ENCODE results near the gene SOX6. TPM values are rescaled to one million over a fixed set of nuclear protein-coding genes. Genes with fewer than 3 reads are reported as not detected.

The SOX6 gene
- total RNA-seq, 1 experiment from 2014 or later, result 18.4 TPM

DNA sequence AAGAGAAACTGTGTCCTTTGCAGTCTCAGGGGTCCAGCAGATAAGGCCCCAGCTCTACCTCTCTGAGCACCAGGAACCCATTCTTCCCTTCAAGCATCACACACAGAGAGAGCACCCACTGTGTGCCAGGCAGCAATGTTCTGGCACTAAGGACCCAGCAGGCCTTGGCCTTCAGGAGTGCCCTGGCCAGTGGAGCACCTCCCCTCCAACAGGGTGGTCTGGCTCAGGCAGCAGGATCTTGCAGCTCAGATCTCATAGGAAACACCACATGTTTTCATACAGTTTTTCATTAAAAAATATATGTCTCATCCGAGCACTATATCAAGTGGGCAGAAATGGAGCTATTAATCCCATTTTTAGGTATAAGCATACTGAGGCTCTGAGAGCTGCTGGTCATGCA is 410.6 kb downstream of the SOX6 start:
- Mint-ChIP-seq H3K36me3 (ENCODE audit: insufficient read depth, unreplicated experiment) (no peaks in the 10 kb centered on the region), H3K4me3 (ENCODE audit: low read depth, unreplicated experiment) (no peak overlapping the region), H3K27me3 (ENCODE audit: unreplicated experiment) (no peaks in the 10 kb centered on the region), H3K9me3 (ENCODE audit: low read depth, unreplicated experiment) (peaks cover 16% of the 10 kb centered on the region), H3K4me1 (ENCODE audit: low read depth, unreplicated experiment) (peaks cover 36% of the 10 kb centered on the region), H3K27ac (ENCODE audit: unreplicated experiment) (no peak overlapping the region)
- TF ChIP-seq, protein P1, sequence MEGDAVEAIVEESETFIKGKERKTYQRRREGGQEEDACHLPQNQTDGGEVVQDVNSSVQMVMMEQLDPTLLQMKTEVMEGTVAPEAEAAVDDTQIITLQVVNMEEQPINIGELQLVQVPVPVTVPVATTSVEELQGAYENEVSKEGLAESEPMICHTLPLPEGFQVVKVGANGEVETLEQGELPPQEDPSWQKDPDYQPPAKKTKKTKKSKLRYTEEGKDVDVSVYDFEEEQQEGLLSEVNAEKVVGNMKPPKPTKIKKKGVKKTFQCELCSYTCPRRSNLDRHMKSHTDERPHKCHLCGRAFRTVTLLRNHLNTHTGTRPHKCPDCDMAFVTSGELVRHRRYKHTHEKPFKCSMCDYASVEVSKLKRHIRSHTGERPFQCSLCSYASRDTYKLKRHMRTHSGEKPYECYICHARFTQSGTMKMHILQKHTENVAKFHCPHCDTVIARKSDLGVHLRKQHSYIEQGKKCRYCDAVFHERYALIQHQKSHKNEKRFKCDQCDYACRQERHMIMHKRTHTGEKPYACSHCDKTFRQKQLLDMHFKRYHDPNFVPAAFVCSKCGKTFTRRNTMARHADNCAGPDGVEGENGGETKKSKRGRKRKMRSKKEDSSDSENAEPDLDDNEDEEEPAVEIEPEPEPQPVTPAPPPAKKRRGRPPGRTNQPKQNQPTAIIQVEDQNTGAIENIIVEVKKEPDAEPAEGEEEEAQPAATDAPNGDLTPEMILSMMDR (IDR thresholded peaks at IDR 0.05; ENCODE audit: unreplicated experiment), result no peak
- CTCF ChIA-PET, result no interaction called here
- intact Hi-C loops (cut with micrococcal nuclease; ENCODE audit: unreplicated experiment), result no loop called here
- no peak for DNase-seq
- no TSS peak for BruUV-seq (replicated peaks)

DNA sequence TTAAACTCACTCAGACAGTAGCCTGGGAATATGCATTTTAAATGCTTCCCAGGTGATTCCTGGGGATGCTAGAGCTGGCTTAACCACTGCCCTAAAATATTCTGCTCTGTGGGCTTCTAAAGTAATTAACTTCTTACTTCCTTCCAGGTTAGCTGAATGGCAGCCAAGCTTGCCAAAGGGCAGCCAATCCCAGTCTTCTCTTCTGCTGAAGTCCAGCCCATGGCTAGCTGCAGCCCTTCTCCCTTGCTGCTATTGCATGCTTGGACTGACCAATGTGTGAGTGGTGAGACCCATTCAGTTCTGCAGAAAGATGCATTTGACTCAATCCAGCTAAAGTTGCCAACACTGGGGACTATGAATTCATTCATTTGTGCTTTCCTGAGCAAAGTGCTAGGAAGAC is 411.9 kb downstream of the SOX6 start:
- DNase-seq, result no peak
- Mint-ChIP-seq H3K4me3 (ENCODE audit: low read depth, unreplicated experiment) (no peak overlapping the region), H3K27ac (ENCODE audit: unreplicated experiment) (no peak overlapping the region), H3K36me3 (ENCODE audit: insufficient read depth, unreplicated experiment) (no peaks in the 10 kb centered on the region), H3K27me3 (ENCODE audit: unreplicated experiment) (no peaks in the 10 kb centered on the region), H3K9me3 (ENCODE audit: low read depth, unreplicated experiment) (peaks cover 16% of the 10 kb centered on the region), H3K4me1 (ENCODE audit: low read depth, unreplicated experiment) (peaks cover 36% of the 10 kb centered on the region)
- TF ChIP-seq, protein P1 (IDR thresholded peaks at IDR 0.05; ENCODE audit: unreplicated experiment), result no peak
- no TSS peak for BruUV-seq (replicated peaks)
- intact Hi-C loops (cut with micrococcal nuclease; ENCODE audit: unreplicated experiment), result no loop called here
- CTCF ChIA-PET, result no interaction called here

DNA sequence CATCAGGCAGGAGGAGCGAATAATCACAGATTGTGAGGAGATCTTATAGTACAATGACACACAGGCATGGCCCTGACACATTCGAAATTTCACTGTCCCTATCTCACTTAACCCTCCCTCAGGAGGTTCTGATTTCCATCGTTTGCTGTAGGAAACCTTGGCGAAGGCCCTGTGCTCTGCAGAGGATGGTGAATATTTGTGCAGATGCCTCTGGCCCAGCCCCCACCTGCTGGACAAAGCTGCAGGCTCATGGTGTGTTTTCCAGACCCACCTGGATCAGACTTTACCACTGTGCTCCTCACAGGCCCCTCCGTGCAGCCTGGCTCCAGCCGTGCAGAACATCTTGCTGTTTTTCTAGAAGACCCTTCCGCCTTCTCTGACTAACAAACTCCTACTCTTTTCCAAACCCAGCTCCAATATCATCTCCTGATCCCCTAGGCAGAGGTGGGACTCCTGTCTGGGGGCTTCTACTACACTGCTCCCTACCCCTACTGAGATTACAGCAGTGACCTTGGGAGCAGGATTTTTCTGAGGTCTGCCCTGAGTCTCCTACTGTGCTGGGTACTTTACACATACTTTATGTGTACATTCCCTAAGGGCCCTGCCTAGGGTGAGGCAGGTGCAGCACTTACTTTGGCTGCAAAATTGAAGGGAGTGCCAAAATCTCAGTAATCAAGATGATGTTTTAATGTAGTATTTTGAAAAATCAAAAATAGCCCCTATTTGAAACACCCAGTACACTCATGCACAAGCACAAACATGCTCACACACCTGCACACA is 412.7 kb downstream of the SOX6 start:
- Mint-ChIP-seq H3K4me1 (ENCODE audit: low read depth, unreplicated experiment) (peaks cover 35% of the 10 kb centered on the region), H3K9me3 (ENCODE audit: low read depth, unreplicated experiment) (peaks cover 16% of the 10 kb centered on the region), H3K36me3 (ENCODE audit: insufficient read depth, unreplicated experiment) (no peaks in the 10 kb centered on the region), H3K4me3 (ENCODE audit: low read depth, unreplicated experiment) (no peak overlapping the region), H3K27me3 (ENCODE audit: unreplicated experiment) (no peaks in the 10 kb centered on the region), H3K27ac (ENCODE audit: unreplicated experiment) (no peak overlapping the region)
- DNase-seq, result no peak
- CTCF ChIA-PET, result interaction anchor here (1.5 kb wide), 1 partner anchor 12 kb away, joined by 3 read pairs; no protein-coding TSS in a partner anchor
- intact Hi-C loops (cut with micrococcal nuclease; ENCODE audit: unreplicated experiment), result no loop called here
- BruUV-seq (replicated peaks), result no TSS peak
- TF ChIP-seq, protein P1 (IDR thresholded peaks at IDR 0.05; ENCODE audit: unreplicated experiment), result no peak

DNA sequence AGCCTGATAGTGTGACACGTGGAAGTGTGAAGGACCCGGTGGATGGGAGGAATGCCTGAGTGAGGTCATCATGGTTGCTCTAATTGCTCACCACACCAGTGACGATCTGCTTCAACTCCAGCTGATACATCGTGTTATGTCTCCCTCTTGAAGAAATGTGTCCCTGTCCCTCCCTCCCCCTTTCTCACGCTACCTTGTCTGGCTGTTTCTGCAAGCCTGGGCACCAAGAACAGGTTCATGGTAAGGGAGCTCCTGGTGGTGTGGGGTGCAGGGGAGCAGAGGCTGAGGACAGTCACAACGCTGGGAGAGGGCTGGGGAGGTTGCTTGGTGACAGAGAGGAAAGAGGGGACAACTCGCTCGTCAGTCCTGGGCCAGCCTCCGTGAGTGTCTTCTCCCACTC is 413.4 kb downstream of the SOX6 start:
- H3K4me3 Mint-ChIP-seq (ENCODE audit: low read depth, unreplicated experiment), result no peak overlapping the region
- H3K36me3 Mint-ChIP-seq (ENCODE audit: insufficient read depth, unreplicated experiment), result no peaks in the 10 kb centered on the region
- peaks cover 16% of the 10 kb centered on the region for H3K9me3 Mint-ChIP-seq (ENCODE audit: low read depth, unreplicated experiment)
- CTCF ChIA-PET, result interaction anchor here (1.5 kb wide), 1 partner anchor 13 kb away, joined by 3 read pairs; no protein-coding TSS in a partner anchor
- peaks cover 28% of the 10 kb centered on the region for H3K4me1 Mint-ChIP-seq (ENCODE audit: low read depth, unreplicated experiment)
- H3K27ac Mint-ChIP-seq (ENCODE audit: unreplicated experiment), result no peak overlapping the region
- TF ChIP-seq, protein P1 (IDR thresholded peaks at IDR 0.05; ENCODE audit: unreplicated experiment), result no peak
- intact Hi-C loops (cut with micrococcal nuclease; ENCODE audit: unreplicated experiment), result no loop called here
- BruUV-seq (replicated peaks), result no TSS peak
- no peak for DNase-seq
- no peaks in the 10 kb centered on the region for H3K27me3 Mint-ChIP-seq (ENCODE audit: unreplicated experiment)

Measured in Calu3 (cell line).